HepG2 (cell line): Measurements from ENCODE around the gene SPDYE16.
"Not testable (repeated sequence)": the region's sequence is repeated elsewhere in the genome, so short reads cannot be mapped to it uniquely, and the experiment has no call there.

ENCODE experiments used
- ELF1 ChIP-seq: sonication (generic); formaldehyde crosslinking; IDR thresholded peaks from 2 replicates; pipeline ENCODE4 v1.4.0; 2020; ENCODE audit warnings: missing genetic modification reagents
- HNF4A ChIP-seq: sonication (generic); formaldehyde crosslinking; IDR thresholded peaks from 2 replicates; pipeline ENCODE4 v1.4.0; 2020; ENCODE audit warnings: missing genetic modification reagents
- MYC ChIP-seq: sonication (generic); formaldehyde crosslinking; IDR thresholded peaks from 2 replicates; pipeline ENCODE4 v1.9.0; 2021; ENCODE audit warnings: missing genetic modification reagents, borderline replicate concordance
- NFE2 ChIP-seq: sonication (generic); formaldehyde crosslinking; IDR thresholded peaks from 2 replicates; pipeline ENCODE4 v1.4.0; 2020; ENCODE audit warnings: missing genetic modification reagents
- PRDM15 ChIP-seq: sonication (generic); formaldehyde crosslinking; IDR thresholded peaks from 2 replicates; pipeline ENCODE4 v1.4.0; 2020; ENCODE audit warnings: missing genetic modification reagents
- SIN3B ChIP-seq: fragments of 150-350 bp; IDR thresholded peaks from 2 replicates; pipeline ENCODE4 v1.6.1; 2014; ENCODE audit warnings: low read length
- ZBTB7A ChIP-seq: sonication (generic); formaldehyde crosslinking; IDR thresholded peaks from 2 replicates; pipeline ENCODE4 v1.8.0; 2022; ENCODE audit warnings: mild to moderate bottlenecking, missing genetic modification reagents
- ZNF263 ChIP-seq: sonication (generic); formaldehyde crosslinking; IDR thresholded peaks from 2 replicates; pipeline ENCODE4 v1.4.0; 2020; ENCODE audit warnings: missing genetic modification reagents
- ZNF431 ChIP-seq: sonication (generic); formaldehyde crosslinking; IDR thresholded peaks from 2 replicates; pipeline ENCODE4 v1.9.0; 2022; ENCODE audit warnings: missing genetic modification reagents, low read depth, mild to moderate bottlenecking, borderline replicate concordance
- ZNF891 ChIP-seq: sonication (generic); formaldehyde crosslinking; IDR thresholded peaks from 2 replicates; pipeline ENCODE4 v1.5.0; 2020; ENCODE audit warnings: mild to moderate bottlenecking, missing genetic modification reagents

GRCh38 chr7:76487969-76488368 lies 55.1 kb downstream of the SPDYE16 start:
- TF ChIP-seq ZNF431; ZNF263 (CRISPR knock-in tag); ELF1 (CRISPR knock-in tag); SIN3B; ZBTB7A (CRISPR knock-in tag); ZNF891; NFE2 (CRISPR knock-in tag); MYC (CRISPR knock-in tag); PRDM15 (CRISPR knock-in tag); HNF4A (CRISPR knock-in tag): not testable (repeated sequence)
